ENCODE results near the gene ALDH1L1.
"Not testable (repeated sequence)": the region's sequence is repeated elsewhere in the genome, so short reads cannot be mapped to it uniquely, and the experiment has no call there.

Gene ALDH1L1

GRCh38 chr3:126092128-126092527 is 88.3 kb downstream of the ALDH1L1 start:
- ATAC-seq; H3K4me1 Mint-ChIP-seq; DNase-seq; H3K27me3 Mint-ChIP-seq; H3K36me3 Mint-ChIP-seq (ENCODE audit: low read depth); H3K4me3 Mint-ChIP-seq; H3K27ac Mint-ChIP-seq: not testable (repeated sequence)
- H3K9me3 Mint-ChIP-seq = peaks cover 39% of the 10 kb centered on the region

- no peaks in the 10 kb centered on the region for H3K27me3 Mint-ChIP-seq
- H3K27ac Mint-ChIP-seq = no peak overlapping the region
- H3K4me1 Mint-ChIP-seq = peaks cover 21% of the 10 kb centered on the region
- ATAC-seq = no peak
- no peak overlapping the region for H3K4me3 Mint-ChIP-seq
- H3K36me3 Mint-ChIP-seq (ENCODE audit: low read depth) = peaks cover 3% of the 10 kb centered on the region
- peaks cover 20% of the 10 kb centered on the region for H3K9me3 Mint-ChIP-seq
- no peak for DNase-seq
These were observed 92.7 kb downstream of the ALDH1L1 start for GRCh38 chr3:126087552-126088175.

GRCh38 chr3:126085841-126086240 is 94.5 kb downstream of the ALDH1L1 start:
- peak overlapping the region; percentile 68 for H3K27ac Mint-ChIP-seq
- ATAC-seq = no peak
- peak overlapping the region; percentile 82 for H3K4me3 Mint-ChIP-seq

GRCh38 chr3:126085276-126085675 is 95.1 kb downstream of the ALDH1L1 start:
- Mint-ChIP-seq H3K36me3 (ENCODE audit: low read depth) (peaks cover 2% of the 10 kb centered on the region), H3K9me3 (peaks cover 7% of the 10 kb centered on the region), H3K27me3 (no peaks in the 10 kb centered on the region), H3K4me3 (peak overlapping the region; percentile 82), H3K27ac (peak overlapping the region; percentile 68), H3K4me1 (peaks cover 21% of the 10 kb centered on the region)
- no peak for DNase-seq
- no peak for ATAC-seq

More at GRCh38 chr3:126085841-126086240, 94.5 kb downstream of the ALDH1L1 start:
- DNase-seq = peak; percentile 21
- Mint-ChIP-seq H3K27me3 (no peaks in the 10 kb centered on the region), H3K36me3 (ENCODE audit: low read depth) (peaks cover 2% of the 10 kb centered on the region), H3K4me1 (peaks cover 21% of the 10 kb centered on the region), H3K9me3 (peaks cover 7% of the 10 kb centered on the region)

- Mint-ChIP-seq H3K27me3 (no peaks in the 10 kb centered on the region), H3K36me3 (ENCODE audit: low read depth) (peaks cover 4% of the 10 kb centered on the region), H3K4me3 (peak overlapping the region; percentile 82)
These were observed 95.6 kb downstream of the ALDH1L1 start for GRCh38 chr3:126084768-126085180.

GRCh38 chr3:126083913-126084767 is 96.2 kb downstream of the ALDH1L1 start, which contains the start of gene SLC41A3:
SLC41A3 (minus strand) TSS chr3:126084124; CDS start chr3:126068219, 15,905 bp downstream.
- Mint-ChIP-seq H3K27ac (peak within 1 kb of the TSS; percentile 90), H3K4me1 (peaks cover 21% of the 10 kb centered on the region), H3K9me3 (peaks cover 7% of the 10 kb centered on the region), H3K36me3 (ENCODE audit: low read depth) (peaks cover 4% of the 10 kb centered on the region), H3K27me3 (no peaks in the 10 kb centered on the region), H3K4me3 (peak within 1 kb of the TSS; percentile 92)
- peak; percentile 90 for DNase-seq
- peak; percentile 95 for ATAC-seq

More at GRCh38 chr3:126084768-126085180, 95.6 kb downstream of the ALDH1L1 start:
- peaks cover 21% of the 10 kb centered on the region for H3K4me1 Mint-ChIP-seq
- H3K27ac Mint-ChIP-seq = peak overlapping the region; percentile 66
- ATAC-seq (no peak), DNase-seq (no peak)
- peaks cover 7% of the 10 kb centered on the region for H3K9me3 Mint-ChIP-seq

GRCh38 chr3:126083511-126083912 is 96.9 kb downstream of the ALDH1L1 start:
- peaks cover 21% of the 10 kb centered on the region for H3K4me1 Mint-ChIP-seq

GRCh38 chr3:126083138-126083445 is 97.3 kb downstream of the ALDH1L1 start:
- peak overlapping the region; percentile 92 for H3K4me3 Mint-ChIP-seq
- H3K4me1 Mint-ChIP-seq = peaks cover 21% of the 10 kb centered on the region

More at GRCh38 chr3:126083511-126083912, 96.9 kb downstream of the ALDH1L1 start:
- H3K9me3 Mint-ChIP-seq = peaks cover 7% of the 10 kb centered on the region
- H3K27ac Mint-ChIP-seq = peak overlapping the region; percentile 90
- DNase-seq (peak; percentile 52), ATAC-seq (peak; percentile 55)
- no peaks in the 10 kb centered on the region for H3K27me3 Mint-ChIP-seq
- H3K4me3 Mint-ChIP-seq = peak overlapping the region; percentile 92
- H3K36me3 Mint-ChIP-seq (ENCODE audit: low read depth) = peaks cover 4% of the 10 kb centered on the region

GRCh38 chr3:126082362-126083137 is 97.8 kb downstream of the ALDH1L1 start:
- peaks cover 6% of the 10 kb centered on the region for H3K9me3 Mint-ChIP-seq

More at GRCh38 chr3:126083138-126083445, 97.3 kb downstream of the ALDH1L1 start:
- Mint-ChIP-seq H3K27me3 (no peaks in the 10 kb centered on the region), H3K27ac (peak overlapping the region; percentile 90), H3K36me3 (ENCODE audit: low read depth) (peaks cover 4% of the 10 kb centered on the region), H3K9me3 (peaks cover 7% of the 10 kb centered on the region)
- ATAC-seq (no peak), DNase-seq (no peak)

GRCh38 chr3:126081618-126082361 is 98.6 kb downstream of the ALDH1L1 start:
- DNase-seq = no peak
- Mint-ChIP-seq H3K36me3 (ENCODE audit: low read depth) (peaks cover 4% of the 10 kb centered on the region), H3K9me3 (no peaks in the 10 kb centered on the region), H3K27me3 (no peaks in the 10 kb centered on the region), H3K4me1 (peaks cover 21% of the 10 kb centered on the region), H3K4me3 (no peak overlapping the region), H3K27ac (no peak overlapping the region)
- ATAC-seq = no peak

More at GRCh38 chr3:126082362-126083137, 97.8 kb downstream of the ALDH1L1 start:
- Mint-ChIP-seq H3K4me1 (peaks cover 21% of the 10 kb centered on the region), H3K4me3 (peak overlapping the region; percentile 92), H3K27me3 (no peaks in the 10 kb centered on the region), H3K27ac (peak overlapping the region; percentile 90), H3K36me3 (ENCODE audit: low read depth) (peaks cover 4% of the 10 kb centered on the region)
- no peak for ATAC-seq
- no peak for DNase-seq

GRCh38 chr3:126080970-126081369 is 99.4 kb downstream of the ALDH1L1 start:
- H3K4me1 Mint-ChIP-seq = peaks cover 18% of the 10 kb centered on the region
- peaks cover 4% of the 10 kb centered on the region for H3K36me3 Mint-ChIP-seq (ENCODE audit: low read depth)
- no peaks in the 10 kb centered on the region for H3K9me3 Mint-ChIP-seq
- H3K4me3 Mint-ChIP-seq = no peak overlapping the region
- H3K27me3 Mint-ChIP-seq = no peaks in the 10 kb centered on the region
- DNase-seq (no peak), ATAC-seq (no peak)
- H3K27ac Mint-ChIP-seq = no peak overlapping the region

- Mint-ChIP-seq H3K4me1 (peaks cover 5% of the 10 kb centered on the region), H3K27me3 (no peaks in the 10 kb centered on the region), H3K27ac (no peak overlapping the region), H3K4me3 (no peak overlapping the region), H3K36me3 (ENCODE audit: low read depth) (peaks cover 7% of the 10 kb centered on the region), H3K9me3 (no peaks in the 10 kb centered on the region)
- ATAC-seq = no peak
- DNase-seq = no peak
These were observed 101.5 kb downstream of the ALDH1L1 start for GRCh38 chr3:126078866-126079265.

- Mint-ChIP-seq H3K36me3 (ENCODE audit: low read depth) (peaks cover 13% of the 10 kb centered on the region), H3K27ac (no peak overlapping the region), H3K4me1 (peaks cover under 1% of the 10 kb centered on the region), H3K27me3 (no peaks in the 10 kb centered on the region), H3K4me3 (no peak overlapping the region), H3K9me3 (peaks cover 3% of the 10 kb centered on the region)
- DNase-seq = no peak
- ATAC-seq = no peak
These were observed 102.6 kb downstream of the ALDH1L1 start for GRCh38 chr3:126077754-126078153.

- no peak overlapping the region for H3K4me3 Mint-ChIP-seq
- H3K9me3 Mint-ChIP-seq = peaks cover 6% of the 10 kb centered on the region
- no peak for ATAC-seq
- no peaks in the 10 kb centered on the region for H3K27me3 Mint-ChIP-seq
- no peak for DNase-seq
- no peaks in the 10 kb centered on the region for H3K4me1 Mint-ChIP-seq
- H3K27ac Mint-ChIP-seq = no peak overlapping the region
- peaks cover 19% of the 10 kb centered on the region for H3K36me3 Mint-ChIP-seq (ENCODE audit: low read depth)
These were observed 104.2 kb downstream of the ALDH1L1 start for GRCh38 chr3:126076140-126076539.
